Upper lobe of left lung (tissue), 6 donors: ENCODE data around the gene ATAD5. TPM values are rescaled to one million over a fixed set of nuclear protein-coding genes. Genes with fewer than 3 reads are reported as not detected.

Experiments used
- ATAC-seq, 2 donors: fragments of 200-7000 bp; cut with Tn5 transposase; one replicate each; pipeline ENCODE4 v1.9.1; 2022; ENCODE audit warnings: mild to moderate bottlenecking in 2 of 2, moderate library complexity in 2 of 2; ENCODE audit not compliant: low FRiP score in 2 of 2
- DNase-seq, 2 donors: peaks; one replicate each; pipeline ENCODE4 v3.0.0-alpha.2; 2019 to 2020
- H3K27ac ChIP-seq, 4 donors: fragments of 200-600 bp; sonication (generic); one replicate each; pipeline ENCODE4 v1.5.1; 2016 to 2019
- H3K27me3 ChIP-seq, 4 donors: fragments of 200-600 bp; sonication (generic); one replicate each; pipeline ENCODE4 v1.5.1; 2017 to 2019
- H3K36me3 ChIP-seq, 4 donors: fragments of 200-600 bp; sonication (generic); one replicate each; pipeline ENCODE4 v1.5.1; 2016 to 2019
- H3K4me1 ChIP-seq, 4 donors: fragments of 200-600 bp; sonication (generic); one replicate each; pipeline ENCODE4 v1.5.1; 2018 to 2019
- H3K4me3 ChIP-seq, 4 donors: fragments of 200-600 bp; sonication (generic); one replicate each; pipeline ENCODE4 v1.5.1; 2017 to 2019; ENCODE audit warnings: mild to moderate bottlenecking in 2 of 4, moderate library complexity in 1 of 4
- H3K9me3 ChIP-seq, 4 donors: fragments of 200-600 bp; sonication (generic); one replicate each; pipeline ENCODE4 v1.5.1; 2018 to 2019
- CTCF ChIP-seq, 6 experiments: fragments of 450-650 bp in 4 of 6; fragments of 200-600 bp in 2 of 6; sonication (generic) in 2 of 6; IDR thresholded peaks; one replicate each; pipeline ENCODE4 v1.5.1; 2016 to 2019; ENCODE audit warnings: antibody characterized with exemption in 6 of 6
- EP300 ChIP-seq, 4 donors: sonication (generic); formaldehyde crosslinking; IDR thresholded peaks; one replicate each; pipeline ENCODE4 v1.5.1; 2017; ENCODE audit warnings: antibody characterized with exemption in 4 of 4, control low read depth in 2 of 4
- POLR2A ChIP-seq, 4 donors: fragments of 450-650 bp; IDR thresholded peaks; one replicate each; pipeline ENCODE4 v1.5.1; 2016 to 2017; ENCODE audit warnings: antibody characterized with exemption in 4 of 4, mild to moderate bottlenecking in 2 of 4
- POLR2AphosphoS5 ChIP-seq, 2 donors: sonication (generic); formaldehyde crosslinking; IDR thresholded peaks; one replicate each; pipeline ENCODE4 v1.5.1; 2017; ENCODE audit warnings: antibody characterized with exemption in 2 of 2
- whole genome bisulfite sequencing, 2 donors: methylation state at CpG; one replicate each; pipeline ENCODE4 v1.1.5; 2017 to 2018; 5-methylcytosine and 5-hydroxymethylcytosine counted together
- total RNA-seq, 6 donors: library from RNA; depleted of rRNA in 4 of 6; stranded (reverse); fragments of >200 nt in 4 of 6; gene quantifications; one replicate each; pipeline versions ENCODE4 v1.1.0 to v1.2.1, GENCODE V29; 2016 to 2021
- donor health status: DM: no; HTN: no; CAD: no; lungs with moderate emphysema.
- donor health status: DM: no; HTN: yes; CAD: no; lungs with severe emphysema.

The ATAD5 gene
- total RNA-seq, 6 donors from 2014 or later: 1.5 to 6.3 (median 1.9) TPM

GRCh38 chr17:30793282-30793977, 38.3 kb upstream of the ATAD5 start:
- Histone ChIP-seq H3K36me3 (peaks cover 9 to 87% (median 57%) of the 10 kb centered on the region in 4 donors), H3K27me3 (no peaks in the 10 kb centered on the region), H3K27ac (no peak overlapping the region), H3K4me1 (no peaks in the 10 kb centered on the region), H3K4me3 (no peak overlapping the region), H3K9me3 (no peaks in the 10 kb centered on the region)
- 92 to 93% methylated on average over 9 of the region's 9 CpGs for WGBS, 2 donors
- DNase-seq (no peak), ATAC-seq (no peak)
- TF ChIP-seq POLR2A (IDR thresholded peaks at IDR 0.05) (no peak), CTCF (IDR thresholded peaks at IDR 0.05) (no peak), POLR2AphosphoS5 (IDR thresholded peaks at IDR 0.05) (no peak), EP300 (IDR thresholded peaks at IDR 0.05) (no peak)

- no peaks in the 10 kb centered on the region for H3K9me3 ChIP-seq
- TF ChIP-seq POLR2AphosphoS5 (IDR thresholded peaks at IDR 0.05) (no peak), POLR2A (IDR thresholded peaks at IDR 0.05) (no peak), EP300 (IDR thresholded peaks at IDR 0.05) (no peak), CTCF (IDR thresholded peaks at IDR 0.05) (no peak)
- WGBS, 2 donors: 87 to 91% methylated on average over 5 of the region's 5 CpGs
- no peak for DNase-seq
- no peak overlapping the region for H3K4me3 ChIP-seq
- H3K36me3 ChIP-seq: peaks cover 9 to 89% (median 57%) of the 10 kb centered on the region in 4 donors
- H3K27me3 ChIP-seq: no peaks in the 10 kb centered on the region
- H3K4me1 ChIP-seq: no peaks in the 10 kb centered on the region
- ATAC-seq: no peak
- H3K27ac ChIP-seq: no peak overlapping the region
Measured at GRCh38 chr17:30794372-30794771, 37.4 kb upstream of the ATAD5 start.

DNA sequence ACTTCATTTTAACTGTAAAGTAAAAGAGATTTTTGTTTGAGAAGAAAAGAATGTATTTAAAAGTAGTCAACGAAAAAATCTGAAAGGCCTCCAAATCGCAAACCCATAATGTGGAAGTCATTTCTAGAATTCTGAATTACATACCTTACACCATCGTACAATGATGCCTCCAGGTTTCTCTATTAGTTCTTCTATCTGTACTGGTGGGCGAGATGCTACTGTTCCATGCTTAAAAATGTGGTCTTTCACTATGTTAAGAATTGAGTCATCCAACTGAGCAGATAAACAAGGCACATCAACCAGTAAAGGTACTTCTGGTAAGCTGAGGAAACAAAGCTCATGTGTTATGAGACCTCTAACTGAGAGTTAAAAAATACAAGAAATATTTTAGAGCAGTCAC, 35.8 kb upstream of the ATAD5 start:
- no peak for DNase-seq
- Histone ChIP-seq H3K4me3 (no peak overlapping the region), H3K9me3 (no peaks in the 10 kb centered on the region), H3K27ac (no peak overlapping the region), H3K27me3 (no peaks in the 10 kb centered on the region), H3K4me1 (no peaks in the 10 kb centered on the region), H3K36me3 (peaks cover 11 to 92% (median 64%) of the 10 kb centered on the region in 4 donors)
- ATAC-seq: no peak
- WGBS, 2 donors: 87 to 88% methylated on average over 4 of the region's 4 CpGs
- TF ChIP-seq POLR2AphosphoS5 (IDR thresholded peaks at IDR 0.05): no peak
- no peak for TF ChIP-seq POLR2A (IDR thresholded peaks at IDR 0.05)
- no peak for TF ChIP-seq EP300 (IDR thresholded peaks at IDR 0.05)
- TF ChIP-seq CTCF (IDR thresholded peaks at IDR 0.05): no peak

DNA sequence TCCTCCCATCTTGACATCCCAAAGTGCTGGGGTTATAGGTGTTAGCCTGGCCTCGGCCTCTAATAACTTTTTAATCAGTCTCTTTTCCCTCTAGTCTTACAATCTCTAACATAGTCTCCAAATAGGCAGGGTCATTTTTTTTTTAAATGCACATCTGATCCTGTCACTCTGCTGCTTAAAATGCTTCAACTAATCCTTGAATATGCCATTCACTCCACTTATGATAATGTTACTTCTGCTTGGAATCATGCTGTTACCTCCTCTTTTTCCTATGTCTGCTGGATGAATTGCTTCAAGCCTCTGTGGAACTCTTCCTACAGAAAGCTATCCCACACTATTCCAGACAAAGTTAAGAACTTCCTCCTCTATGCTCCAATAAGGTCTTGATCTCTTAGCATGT, 30.1 kb upstream of the ATAD5 start:
- Histone ChIP-seq H3K4me1 (no peaks in the 10 kb centered on the region), H3K27ac (no peak overlapping the region), H3K4me3 (no peak overlapping the region), H3K27me3 (no peaks in the 10 kb centered on the region), H3K9me3 (no peaks in the 10 kb centered on the region), H3K36me3 (peaks cover 6 to 71% (median 46%) of the 10 kb centered on the region in 4 donors)
- ATAC-seq (no peak), DNase-seq (no peak)
- WGBS, 2 donors: 93% methylated on average over 1 of the region's 1 CpG
- no peak for TF ChIP-seq POLR2AphosphoS5 (IDR thresholded peaks at IDR 0.05)
- no peak for TF ChIP-seq POLR2A (IDR thresholded peaks at IDR 0.05)

DNA sequence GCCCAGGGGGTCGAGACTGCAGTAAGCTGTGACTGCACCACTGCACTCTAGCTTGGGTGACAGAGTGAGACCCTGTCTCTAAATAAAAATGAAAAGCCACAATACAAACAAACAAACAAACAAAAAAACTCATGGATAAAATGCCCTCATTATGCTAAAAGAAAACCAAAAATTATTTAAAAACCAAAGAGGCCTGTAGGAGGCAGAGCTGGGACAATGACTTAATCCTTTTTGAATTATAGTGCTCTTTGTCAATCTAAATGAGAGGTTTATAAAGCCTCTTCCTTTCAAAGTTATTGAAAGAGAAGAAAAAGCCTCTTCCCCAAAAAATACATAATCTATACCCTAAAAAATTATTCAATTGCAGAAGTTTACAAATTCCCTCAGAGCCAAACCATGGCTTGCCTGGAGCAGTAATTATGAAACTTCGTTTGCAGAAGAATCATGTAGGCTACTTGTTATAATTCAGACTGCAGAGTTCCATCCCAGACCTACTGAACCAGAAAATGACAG, 25.8 kb upstream of the ATAD5 start:
- H3K36me3 ChIP-seq: peaks cover 3 to 36% (median 22%) of the 10 kb centered on the region in 4 donors
- WGBS, 2 donors: 73 to 75% methylated on average over 2 of the region's 2 CpGs

More for the DNA sequence above, 25.8 kb upstream of the ATAD5 start:
- Histone ChIP-seq H3K9me3 (no peaks in the 10 kb centered on the region), H3K4me3 (no peak overlapping the region), H3K27me3 (no peaks in the 10 kb centered on the region), H3K27ac (no peak overlapping the region), H3K4me1 (peaks cover 12 to 21% (median 18%) of the 10 kb centered on the region in 4 donors)
- no peak for DNase-seq
- ATAC-seq: no peak
- TF ChIP-seq POLR2A (IDR thresholded peaks at IDR 0.05) (no peak), CTCF (IDR thresholded peaks at IDR 0.05) (peak in 1 of 6 experiments; percentile 17)
